C4-2B (cell line): ENCODE data around the gene HOXD4.

Experiments used
- H3K27ac ChIP-seq: fragments of 450-650 bp; 2 replicates; pipeline ENCODE4 v1.5.1; 2017
- CTCF ChIP-seq: fragments of 450-650 bp; conservative IDR thresholded peaks from 2 replicates; pipeline ENCODE4 v1.5.1; 2017; ENCODE audit warnings: mild to moderate bottlenecking
- ZFX ChIP-seq: fragments of 450-650 bp; IDR thresholded peaks from 2 replicates; pipeline ENCODE4 v1.6.1; 2017

Gene HOXD4

GRCh38 chr2:176115883-176116813 lies 35.2 kb upstream of the HOXD4 start, which contains the start of gene HOXD10:
Gene HOXD10, plus strand, starts transcription at chr2:176116778. Its CDS starts 56 bp downstream, at chr2:176116834.
- H3K27ac ChIP-seq, result no peak within 1 kb of the TSS
- TF ChIP-seq CTCF, result no peak
- TF ChIP-seq ZFX, result no peak

- no peak overlapping the region for H3K27ac ChIP-seq
- no peak for TF ChIP-seq CTCF
- TF ChIP-seq ZFX, result no peak
Measured at GRCh38 chr2:176117162-176117822, 34.1 kb upstream of the HOXD4 start.

- no peak overlapping the region for H3K27ac ChIP-seq
- TF ChIP-seq ZFX, result no peak
- no peak for TF ChIP-seq CTCF
Measured at GRCh38 chr2:176117823-176118371, 33.5 kb upstream of the HOXD4 start.

GRCh38 chr2:176118601-176119339 lies 32.6 kb upstream of the HOXD4 start:
- TF ChIP-seq ZFX, result no peak
- peak; percentile 80 for TF ChIP-seq CTCF
- no peak overlapping the region for H3K27ac ChIP-seq

- no peak overlapping the region for H3K27ac ChIP-seq
- TF ChIP-seq CTCF (no peak), ZFX (no peak)
Measured at GRCh38 chr2:176120364-176121189, 30.8 kb upstream of the HOXD4 start.

- TF ChIP-seq ZFX (no peak), CTCF (no peak)
- no peak overlapping the region for H3K27ac ChIP-seq
Measured at GRCh38 chr2:176121190-176122051, 29.9 kb upstream of the HOXD4 start.
